GM23338 (cell line): ENCODE results near the gene GRM5.

Experiments
- CREB1 ChIP-seq: fragments of 250-450 bp; sonication (Bioruptor Pico); IDR thresholded peaks from 2 replicates; pipeline ENCODE4 v1.5.0; 2020; ENCODE audit warnings: low read depth, mild to moderate bottlenecking, moderate library complexity
- CTCF ChIP-seq, 2 experiments: fragments of 200-600 bp in 1 of 2; sonication (generic) in 1 of 2; conservative IDR thresholded peaks; 2 replicates each; pipeline versions ENCODE4 v1.5.1 to v1.6.1; 2016 to 2017; ENCODE audit warnings: antibody characterized with exemption in 2 of 2, low read depth in 2 of 2, mild to moderate bottlenecking in 2 of 2, moderate library complexity in 1 of 2
- ETS1 ChIP-seq: IDR thresholded peaks from 2 replicates; pipeline ENCODE4 v1.6.1; 2016; ENCODE audit warnings: antibody characterized with exemption
- EZH2 ChIP-seq: fragments of 200-600 bp; sonication (generic); IDR thresholded peaks from one replicate; pipeline ENCODE4 v1.8.0; 2017; ENCODE audit warnings: antibody characterized with exemption, mild to moderate bottlenecking, low read depth; ENCODE audit not compliant: unreplicated experiment
- EZH2phosphoT487 ChIP-seq: fragments of 200-600 bp; sonication (generic); IDR thresholded peaks from one replicate; pipeline ENCODE4 v1.8.1; 2018; ENCODE audit warnings: antibody characterized with exemption; ENCODE audit not compliant: unreplicated experiment
- POLR2AphosphoS5 ChIP-seq: IDR thresholded peaks from 2 replicates; pipeline ENCODE4 v1.6.1; 2016; ENCODE audit warnings: antibody characterized with exemption, low read depth
- REST ChIP-seq: IDR thresholded peaks from one replicate; pipeline ENCODE4 v1.6.1; 2018; ENCODE audit warnings: antibody characterized with exemption; ENCODE audit not compliant: unreplicated experiment
- STAT1 ChIP-seq: IDR thresholded peaks from one replicate; pipeline ENCODE4 v1.6.1; 2016; ENCODE audit warnings: antibody characterized with exemption; ENCODE audit not compliant: unreplicated experiment
- ZNF114 ChIP-seq: fragments of 250-450 bp; sonication (Bioruptor Pico); IDR thresholded peaks from 2 replicates; pipeline ENCODE4 v1.5.0; 2020; ENCODE audit warnings: mild to moderate bottlenecking, moderate library complexity
- ZNF331 ChIP-seq: fragments of 250-450 bp; sonication (Bioruptor Pico); IDR thresholded peaks from 2 replicates; pipeline ENCODE4 v1.5.0; 2020; ENCODE audit warnings: low read depth, mild to moderate bottlenecking, moderate library complexity
- ZNF462 ChIP-seq: fragments of 250-450 bp; sonication (Bioruptor Pico); IDR thresholded peaks from 2 replicates; pipeline ENCODE4 v1.5.0; 2020; ENCODE audit warnings: mild to moderate bottlenecking, moderate library complexity

GRCh38 chr11:88511006-88511405, 554.8 kb downstream of the GRM5 start:
- TF ChIP-seq CTCF (conservative IDR thresholded peaks at IDR 0.05; ENCODE audit: low read depth in 2 of 2), result no peak
- TF ChIP-seq POLR2AphosphoS5, result no peak
- TF ChIP-seq EZH2, result no peak
- TF ChIP-seq REST, result no peak
- TF ChIP-seq ZNF462 (CRISPR knock-in tag), result no peak
- TF ChIP-seq ZNF114 (CRISPR knock-in tag), result no peak
- no peak for TF ChIP-seq STAT1
- no peak for TF ChIP-seq EZH2phosphoT487
- TF ChIP-seq ETS1, result no peak
- TF ChIP-seq CREB1 (CRISPR knock-in tag), result no peak
- TF ChIP-seq ZNF331 (CRISPR knock-in tag), result no peak
